H1 (cell line): Measurements from ENCODE around the gene GRIN2C.

ENCODE experiments used
- CEBPB ChIP-seq: IDR thresholded peaks from 2 replicates; pipeline ENCODE4 v1.6.1; 2012; ENCODE audit warnings: low read depth, low read length
- GABPA ChIP-seq: IDR thresholded peaks from 2 replicates; pipeline ENCODE4 v1.6.1; 2011; ENCODE audit warnings: mild to moderate bottlenecking, low read length, moderate library complexity, borderline replicate concordance; ENCODE audit not compliant: insufficient read depth
- NANOG ChIP-seq: IDR thresholded peaks from 2 replicates; pipeline ENCODE4 v1.6.1; 2011; ENCODE audit warnings: low read length, low read depth, mild to moderate bottlenecking, inconsistent platforms; ENCODE audit not compliant: insufficient read depth, poor library complexity, severe bottlenecking
- TF ChIP-seq, protein P1 (sequence below), 3 experiments: IDR thresholded peaks; 1 replicate in 2 of 3; 2 replicates in 1 of 3; pipeline versions ENCODE4 v1.5.1 to v1.6.1; 2011; ENCODE audit warnings: low read length in 3 of 3, mild to moderate bottlenecking in 3 of 3, inconsistent platforms in 2 of 3, low read depth in 1 of 3, moderate library complexity in 1 of 3; ENCODE audit not compliant: insufficient read depth in 1 of 3; ENCODE audit errors: control extremely low read depth in 1 of 3

GRCh38 chr17:74907012-74907411, 47.3 kb upstream of the GRIN2C start:
- TF ChIP-seq, protein P1, sequence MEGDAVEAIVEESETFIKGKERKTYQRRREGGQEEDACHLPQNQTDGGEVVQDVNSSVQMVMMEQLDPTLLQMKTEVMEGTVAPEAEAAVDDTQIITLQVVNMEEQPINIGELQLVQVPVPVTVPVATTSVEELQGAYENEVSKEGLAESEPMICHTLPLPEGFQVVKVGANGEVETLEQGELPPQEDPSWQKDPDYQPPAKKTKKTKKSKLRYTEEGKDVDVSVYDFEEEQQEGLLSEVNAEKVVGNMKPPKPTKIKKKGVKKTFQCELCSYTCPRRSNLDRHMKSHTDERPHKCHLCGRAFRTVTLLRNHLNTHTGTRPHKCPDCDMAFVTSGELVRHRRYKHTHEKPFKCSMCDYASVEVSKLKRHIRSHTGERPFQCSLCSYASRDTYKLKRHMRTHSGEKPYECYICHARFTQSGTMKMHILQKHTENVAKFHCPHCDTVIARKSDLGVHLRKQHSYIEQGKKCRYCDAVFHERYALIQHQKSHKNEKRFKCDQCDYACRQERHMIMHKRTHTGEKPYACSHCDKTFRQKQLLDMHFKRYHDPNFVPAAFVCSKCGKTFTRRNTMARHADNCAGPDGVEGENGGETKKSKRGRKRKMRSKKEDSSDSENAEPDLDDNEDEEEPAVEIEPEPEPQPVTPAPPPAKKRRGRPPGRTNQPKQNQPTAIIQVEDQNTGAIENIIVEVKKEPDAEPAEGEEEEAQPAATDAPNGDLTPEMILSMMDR (IDR thresholded peaks at IDR 0.05; ENCODE audit: control extremely low read depth in 1 of 3, insufficient read depth in 1 of 3, low read depth in 1 of 3, low read length in 3 of 3) = no peak
- TF ChIP-seq NANOG = no peak
- no peak for TF ChIP-seq GABPA
- TF ChIP-seq CEBPB = no peak
